Stromal cell of bone marrow (primary cell): ENCODE results near the gene ROR1.
A peak's percentile ranks its signal among the peaks of the same experiment; 100 is the strongest.
"Not testable (repeated sequence)": the region's sequence is repeated elsewhere in the genome, so short reads cannot be mapped to it uniquely, and the experiment has no call there.

Experiments used
- DNase-seq: peaks from one replicate; pipeline ENCODE4 v3.0.0-alpha.2; 2012; ENCODE audit warnings: low read depth

Gene ROR1

GRCh38 chr1:64061430-64062104 is 287.8 kb downstream of the ROR1 start:
- no peak for DNase-seq

GRCh38 chr1:64062529-64062928 is 288.7 kb downstream of the ROR1 start:
- DNase-seq, result no peak

GRCh38 chr1:64062941-64063581 is 289.2 kb downstream of the ROR1 start:
- DNase-seq, result no peak

- no peak for DNase-seq
Observed at GRCh38 chr1:64065571-64065970, 291.8 kb downstream of the ROR1 start.

- DNase-seq, result no peak
Observed at GRCh38 chr1:64072089-64072793, 298.4 kb downstream of the ROR1 start.

- DNase-seq, result no peak
Observed at GRCh38 chr1:64073705-64074104, 299.9 kb downstream of the ROR1 start.

GRCh38 chr1:64074767-64075166 is 300.9 kb downstream of the ROR1 start:
- no peak for DNase-seq

GRCh38 chr1:64077281-64077940 is 303.6 kb downstream of the ROR1 start:
- DNase-seq, result no peak

DNA sequence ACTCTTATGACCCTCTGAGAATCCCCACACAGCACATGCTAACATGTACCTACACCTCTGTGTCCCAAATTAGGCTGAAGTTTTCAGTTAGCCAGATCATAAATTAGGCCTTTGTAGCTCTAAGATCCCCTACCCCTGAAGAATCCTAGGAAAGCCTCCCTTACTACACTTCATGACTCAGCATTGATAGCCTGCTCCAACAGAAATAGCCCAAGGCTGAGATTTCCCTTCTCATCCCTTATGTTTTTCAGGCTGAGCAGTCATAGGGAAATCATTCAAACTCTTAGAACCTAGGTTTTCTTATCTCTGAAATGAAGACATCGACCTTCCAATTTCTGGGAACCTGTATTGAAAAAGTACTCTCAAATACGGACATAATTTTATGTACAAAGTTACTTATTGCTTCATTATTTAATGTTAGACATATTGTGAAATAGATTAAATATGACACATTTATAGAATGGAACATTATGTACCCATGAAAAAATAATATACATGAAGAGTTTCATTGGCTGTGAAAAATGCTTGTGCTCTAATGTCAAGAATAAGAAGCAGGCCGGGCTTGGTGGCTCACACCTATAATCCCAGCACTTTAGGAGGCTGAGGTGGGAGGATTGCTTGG is 307.2 kb downstream of the ROR1 start:
- no peak for DNase-seq

GRCh38 chr1:64082459-64082858 is 308.6 kb downstream of the ROR1 start:
- DNase-seq, result no peak

DNA sequence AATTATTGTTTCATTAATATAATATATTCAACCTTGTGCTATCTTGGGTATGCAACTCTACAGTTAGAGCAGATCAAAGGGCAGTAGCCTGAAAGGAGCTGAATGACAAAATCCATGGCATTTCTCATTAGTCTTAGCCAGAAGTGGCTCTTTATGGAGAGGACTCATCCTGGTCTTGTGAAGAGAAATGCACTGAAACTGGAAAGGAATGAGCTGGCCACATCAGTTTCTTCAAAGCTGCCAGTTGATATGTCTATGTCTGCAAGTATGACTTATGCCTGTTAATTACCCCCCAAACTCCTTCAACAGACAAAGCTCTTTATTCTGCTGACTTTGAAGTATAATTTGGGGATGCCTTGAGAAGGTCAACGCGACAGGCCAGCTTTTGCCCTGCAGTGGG is 310.6 kb downstream of the ROR1 start:
- no peak for DNase-seq

GRCh38 chr1:64087768-64088167 is 314.0 kb downstream of the ROR1 start:
- peak; percentile 75 for DNase-seq

- no peak for DNase-seq
Observed at GRCh38 chr1:64090436-64090835, 316.6 kb downstream of the ROR1 start.

DNA sequence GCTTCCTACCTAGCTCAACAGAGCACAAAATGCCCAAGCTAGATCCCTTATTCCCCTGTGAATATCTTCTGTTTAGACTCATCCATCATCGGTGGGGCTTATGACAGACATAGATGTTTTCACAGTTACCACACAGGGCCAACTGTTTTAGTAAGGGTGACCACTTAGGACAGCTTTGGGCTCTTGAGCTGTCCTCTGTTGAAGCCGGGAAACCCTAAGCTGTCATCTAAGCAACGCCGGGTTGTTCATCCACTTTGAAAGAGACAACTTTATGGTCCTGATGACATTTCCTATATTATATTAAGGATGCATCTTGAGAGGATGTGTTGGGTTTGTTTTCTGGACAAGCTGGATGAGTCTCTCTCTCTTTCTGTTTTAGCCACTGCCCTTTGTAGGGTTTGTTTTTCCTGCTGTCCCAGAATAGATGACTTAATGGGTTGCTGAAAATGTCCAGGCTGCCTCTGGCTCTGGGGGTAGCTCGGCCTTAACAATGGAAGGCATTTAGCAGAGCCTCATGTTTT is 319.1 kb downstream of the ROR1 start:
- DNase-seq, result no peak

DNA sequence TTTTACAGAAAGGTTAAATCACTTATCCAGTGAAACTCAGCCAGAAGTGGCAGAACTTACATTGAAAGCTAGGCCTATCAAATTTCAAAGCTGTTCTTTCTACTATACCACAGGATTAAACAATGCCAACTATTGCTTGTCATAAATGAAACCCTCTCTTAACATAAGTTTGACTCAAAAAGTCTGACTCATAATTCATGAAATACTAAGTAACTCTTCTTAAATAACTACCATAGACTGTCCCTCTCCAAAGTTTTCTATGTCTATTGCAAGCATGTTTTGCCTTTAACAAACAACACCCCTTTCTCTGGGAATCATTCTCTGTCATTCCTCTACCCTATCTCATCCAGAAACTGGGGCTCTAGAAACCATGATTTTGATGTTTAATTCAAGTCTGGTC is 320.1 kb downstream of the ROR1 start:
- DNase-seq, result peak; percentile 52

- DNase-seq, result no peak
Observed at GRCh38 chr1:64095832-64096231, 322.0 kb downstream of the ROR1 start.

DNA sequence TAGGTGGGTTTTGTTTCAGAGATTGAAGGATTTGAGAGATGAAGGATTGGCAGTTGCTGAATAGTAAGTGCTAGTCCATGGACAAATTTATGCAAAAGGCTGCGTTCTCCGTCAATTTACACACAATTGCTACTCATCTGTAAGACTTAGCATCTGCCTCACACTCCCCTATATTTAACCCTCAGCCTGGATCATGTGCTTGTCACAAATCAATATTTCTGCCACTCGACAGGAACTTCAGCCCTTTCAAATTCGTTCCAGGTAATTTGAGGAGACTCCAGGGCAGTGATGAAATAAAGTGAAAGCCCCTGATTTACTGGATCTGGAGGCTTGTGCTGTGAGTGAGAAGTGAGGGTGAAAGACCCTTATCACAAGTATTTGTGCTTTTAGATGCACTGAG is 324.0 kb downstream of the ROR1 start:
- no peak for DNase-seq

GRCh38 chr1:64098436-64098835 is 324.6 kb downstream of the ROR1 start:
- no peak for DNase-seq

GRCh38 chr1:64098846-64099582 is 325.2 kb downstream of the ROR1 start:
- DNase-seq, result no peak

GRCh38 chr1:64100791-64101190 is 327.0 kb downstream of the ROR1 start:
- DNase-seq, result no peak

DNA sequence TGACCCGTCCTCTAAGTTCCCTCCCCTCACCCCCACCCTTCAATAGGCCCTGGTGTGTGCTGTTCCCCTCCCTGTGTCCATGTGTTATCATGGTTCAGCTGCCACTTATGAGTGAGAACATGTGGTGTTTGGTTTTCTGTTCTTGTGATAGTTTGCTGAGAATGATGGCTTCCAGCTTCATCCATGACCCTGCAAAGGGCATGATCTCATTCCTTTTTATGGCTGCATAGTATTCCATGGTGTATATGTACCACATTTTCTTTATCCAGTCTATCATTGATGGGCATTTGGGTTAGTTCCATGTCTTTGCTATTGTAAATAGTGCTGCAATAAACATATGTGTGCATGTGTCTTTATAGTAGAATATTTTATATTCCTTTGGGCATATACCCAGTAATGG is 330.8 kb downstream of the ROR1 start:
- DNase-seq, result not testable (repeated sequence)
